ENCODE measurements around the gene EYS. TPM values are rescaled to one million over a fixed set of nuclear protein-coding genes. Genes with fewer than 3 reads are reported as not detected.

Gene EYS
- polyA plus RNA-seq, 1 of the 3 experiments (the other 2 are of a cell fraction): 0.05 TPM

DNA sequence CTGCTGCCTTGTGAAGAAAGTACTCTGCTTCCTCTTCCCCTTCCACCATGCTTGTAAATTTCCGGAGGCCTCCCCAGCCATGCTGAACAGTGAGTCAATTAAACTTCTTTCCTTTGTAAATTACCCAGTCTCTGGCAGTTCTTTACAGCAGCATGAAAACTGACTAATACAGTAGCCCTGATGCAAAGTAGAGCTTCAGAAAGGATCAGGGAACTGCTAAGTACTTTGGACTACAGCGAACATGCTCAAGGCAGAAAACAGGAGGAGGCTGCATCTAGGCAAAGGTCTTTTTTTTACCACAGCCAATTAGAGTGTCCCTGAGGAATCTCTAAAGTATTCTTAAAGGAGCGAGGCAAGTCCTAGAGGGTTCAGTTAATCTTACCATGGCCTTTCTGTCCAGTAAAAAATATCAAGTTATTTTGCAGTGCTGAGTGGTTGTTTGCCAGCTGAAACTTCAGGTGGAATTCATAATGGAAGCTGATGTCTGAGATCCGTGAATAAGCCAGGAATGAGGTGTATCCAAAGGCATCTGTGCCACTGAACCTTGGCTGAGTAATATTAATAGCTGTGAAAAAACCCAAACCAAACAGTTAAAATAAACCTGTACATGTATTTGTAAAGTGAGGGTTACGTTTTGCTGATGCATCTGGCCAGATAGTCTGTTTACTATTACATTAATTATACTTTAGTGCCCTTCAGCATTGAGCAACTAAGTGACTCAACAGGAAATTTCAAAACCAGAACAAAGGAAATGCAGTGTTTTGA, 1901.0 kb downstream of the EYS start (continued):
- TF ChIP-seq USF1 (IDR thresholded peaks at IDR 0.05; ENCODE audit: borderline replicate concordance, low read depth) (no peak), POLR2AphosphoS5 (IDR thresholded peaks at IDR 0.05; ENCODE audit: low read depth, low read length) (peak; percentile 51; the same call in 1 of the 2 replicates), TAF1 (IDR thresholded peaks at IDR 0.05; ENCODE audit: borderline replicate concordance, low read depth, low read length) (no peak), FOXM1 (IDR thresholded peaks at IDR 0.05; ENCODE audit: low read depth) (0 out of 2 replicates have a peak, but pooled peaks have one; percentile 28), MEF2A (IDR thresholded peaks at IDR 0.05; ENCODE audit: borderline replicate concordance, low read depth) (0 out of 2 replicates have a peak, but pooled peaks have one; percentile 8), SIN3A (IDR thresholded peaks at IDR 0.05; ENCODE audit: borderline replicate concordance, low read depth, low read length) (no peak), GATA2 (CRISPR knock-in tag; IDR thresholded peaks at IDR 0.05) (no peak), TEAD4 (IDR thresholded peaks at IDR 0.05; ENCODE audit: borderline replicate concordance, insufficient read depth) (0 out of 2 replicates have a peak, but pooled peaks have one; percentile 27), YY1 (IDR thresholded peaks at IDR 0.05; ENCODE audit: low read depth) (peak; percentile 31; the same call in 1 of the 2 replicates)
- TF ChIP-seq, protein P1, sequence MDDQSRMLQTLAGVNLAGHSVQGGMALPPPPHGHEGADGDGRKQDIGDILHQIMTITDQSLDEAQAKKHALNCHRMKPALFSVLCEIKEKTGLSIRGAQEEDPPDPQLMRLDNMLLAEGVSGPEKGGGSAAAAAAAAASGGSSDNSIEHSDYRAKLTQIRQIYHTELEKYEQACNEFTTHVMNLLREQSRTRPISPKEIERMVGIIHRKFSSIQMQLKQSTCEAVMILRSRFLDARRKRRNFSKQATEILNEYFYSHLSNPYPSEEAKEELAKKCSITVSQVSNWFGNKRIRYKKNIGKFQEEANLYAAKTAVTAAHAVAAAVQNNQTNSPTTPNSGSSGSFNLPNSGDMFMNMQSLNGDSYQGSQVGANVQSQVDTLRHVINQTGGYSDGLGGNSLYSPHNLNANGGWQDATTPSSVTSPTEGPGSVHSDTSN (IDR thresholded peaks at IDR 0.05): peak; percentile 52; the same call in 1 of the 2 replicates
- TF ChIP-seq, protein P2, sequence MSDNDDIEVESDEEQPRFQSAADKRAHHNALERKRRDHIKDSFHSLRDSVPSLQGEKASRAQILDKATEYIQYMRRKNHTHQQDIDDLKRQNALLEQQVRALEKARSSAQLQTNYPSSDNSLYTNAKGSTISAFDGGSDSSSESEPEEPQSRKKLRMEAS (IDR thresholded peaks at IDR 0.05; ENCODE audit: low read depth): no peak

- no peak for DNase-seq
- peaks cover 38 to 49% of the 10 kb centered on the region in 2 experiments for H3K4me1 ChIP-seq (ENCODE audit: control insufficient read depth in 1 of 2, insufficient read depth in 2 of 2, low read depth in 1 of 2, low read length in 1 of 2)
- H3K9ac ChIP-seq: peak overlapping the region; percentile 34; the same call in 1 of the 2 replicates
Measured at GRCh38 chr6:63805345-63805744, 1901.7 kb downstream of the EYS start.

More at GRCh38 chr6:63805345-63805744, 1901.7 kb downstream of the EYS start:
- Histone ChIP-seq H3K4me3 (ENCODE audit: low read depth in 2 of 2, low read length in 1 of 2) (0 out of 4 replicates have a peak overlapping the region, but pooled peaks of 1 of the 2 experiments have one; percentile 21), H4K20me1 (ENCODE audit: insufficient read depth) (no peaks in the 10 kb centered on the region), H2AFZ (ENCODE audit: low read depth) (peak overlapping the region; percentile 75), H3K9me3 (no peaks in the 10 kb centered on the region), H3K27ac (ENCODE audit: low read depth in 2 of 2, low read length in 1 of 2) (peak overlapping the region; percentile 74 to 92), H3K9me2 (no peaks in the 10 kb centered on the region), H3F3A (replicated peaks; ENCODE audit: insufficient read depth) (peaks cover 40% of the 10 kb centered on the region), H3K4me2 (peak overlapping the region; percentile 64), H3K79me2 (ENCODE audit: insufficient read depth) (no peaks in the 10 kb centered on the region), H3K36me3 (replicated peaks in 1 of 2; ENCODE audit: control insufficient read depth in 1 of 2, insufficient read depth in 2 of 2, low read length in 1 of 2) (no peaks in the 10 kb centered on the region), H3K27me3 (ENCODE audit: insufficient read depth) (no peaks in the 10 kb centered on the region)
- TF ChIP-seq ZBTB33 (IDR thresholded peaks at IDR 0.05; ENCODE audit: borderline replicate concordance, low read depth) (no peak), TCF12 (IDR thresholded peaks at IDR 0.05) (no peak), FOXJ3 (CRISPR knock-in tag; IDR thresholded peaks at IDR 0.05) (no peak), MXI1 (IDR thresholded peaks at IDR 0.05; ENCODE audit: low read depth, low read length) (no peak)
- TF ChIP-seq, protein P1 (IDR thresholded peaks at IDR 0.05): no peak
- POLR2A ChIA-PET: no interaction called here
- 97% methylated on average over 3 of the region's 3 CpGs for WGBS (ENCODE audit: low lambda C conversion rate)
- CTCF ChIA-PET: interaction anchor here (0.6 to 8.1 kb wide), 2 partner anchors 10 to 453 kb away, joined by 3 to 120 read pairs; no protein-coding TSS in a partner anchor

All from SK-N-SH (cell line).